Measurements from ENCODE around the gene CELSR3.

Gene CELSR3, protein sequence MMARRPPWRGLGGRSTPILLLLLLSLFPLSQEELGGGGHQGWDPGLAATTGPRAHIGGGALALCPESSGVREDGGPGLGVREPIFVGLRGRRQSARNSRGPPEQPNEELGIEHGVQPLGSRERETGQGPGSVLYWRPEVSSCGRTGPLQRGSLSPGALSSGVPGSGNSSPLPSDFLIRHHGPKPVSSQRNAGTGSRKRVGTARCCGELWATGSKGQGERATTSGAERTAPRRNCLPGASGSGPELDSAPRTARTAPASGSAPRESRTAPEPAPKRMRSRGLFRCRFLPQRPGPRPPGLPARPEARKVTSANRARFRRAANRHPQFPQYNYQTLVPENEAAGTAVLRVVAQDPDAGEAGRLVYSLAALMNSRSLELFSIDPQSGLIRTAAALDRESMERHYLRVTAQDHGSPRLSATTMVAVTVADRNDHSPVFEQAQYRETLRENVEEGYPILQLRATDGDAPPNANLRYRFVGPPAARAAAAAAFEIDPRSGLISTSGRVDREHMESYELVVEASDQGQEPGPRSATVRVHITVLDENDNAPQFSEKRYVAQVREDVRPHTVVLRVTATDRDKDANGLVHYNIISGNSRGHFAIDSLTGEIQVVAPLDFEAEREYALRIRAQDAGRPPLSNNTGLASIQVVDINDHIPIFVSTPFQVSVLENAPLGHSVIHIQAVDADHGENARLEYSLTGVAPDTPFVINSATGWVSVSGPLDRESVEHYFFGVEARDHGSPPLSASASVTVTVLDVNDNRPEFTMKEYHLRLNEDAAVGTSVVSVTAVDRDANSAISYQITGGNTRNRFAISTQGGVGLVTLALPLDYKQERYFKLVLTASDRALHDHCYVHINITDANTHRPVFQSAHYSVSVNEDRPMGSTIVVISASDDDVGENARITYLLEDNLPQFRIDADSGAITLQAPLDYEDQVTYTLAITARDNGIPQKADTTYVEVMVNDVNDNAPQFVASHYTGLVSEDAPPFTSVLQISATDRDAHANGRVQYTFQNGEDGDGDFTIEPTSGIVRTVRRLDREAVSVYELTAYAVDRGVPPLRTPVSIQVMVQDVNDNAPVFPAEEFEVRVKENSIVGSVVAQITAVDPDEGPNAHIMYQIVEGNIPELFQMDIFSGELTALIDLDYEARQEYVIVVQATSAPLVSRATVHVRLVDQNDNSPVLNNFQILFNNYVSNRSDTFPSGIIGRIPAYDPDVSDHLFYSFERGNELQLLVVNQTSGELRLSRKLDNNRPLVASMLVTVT (N-terminal part only)

DNA sequence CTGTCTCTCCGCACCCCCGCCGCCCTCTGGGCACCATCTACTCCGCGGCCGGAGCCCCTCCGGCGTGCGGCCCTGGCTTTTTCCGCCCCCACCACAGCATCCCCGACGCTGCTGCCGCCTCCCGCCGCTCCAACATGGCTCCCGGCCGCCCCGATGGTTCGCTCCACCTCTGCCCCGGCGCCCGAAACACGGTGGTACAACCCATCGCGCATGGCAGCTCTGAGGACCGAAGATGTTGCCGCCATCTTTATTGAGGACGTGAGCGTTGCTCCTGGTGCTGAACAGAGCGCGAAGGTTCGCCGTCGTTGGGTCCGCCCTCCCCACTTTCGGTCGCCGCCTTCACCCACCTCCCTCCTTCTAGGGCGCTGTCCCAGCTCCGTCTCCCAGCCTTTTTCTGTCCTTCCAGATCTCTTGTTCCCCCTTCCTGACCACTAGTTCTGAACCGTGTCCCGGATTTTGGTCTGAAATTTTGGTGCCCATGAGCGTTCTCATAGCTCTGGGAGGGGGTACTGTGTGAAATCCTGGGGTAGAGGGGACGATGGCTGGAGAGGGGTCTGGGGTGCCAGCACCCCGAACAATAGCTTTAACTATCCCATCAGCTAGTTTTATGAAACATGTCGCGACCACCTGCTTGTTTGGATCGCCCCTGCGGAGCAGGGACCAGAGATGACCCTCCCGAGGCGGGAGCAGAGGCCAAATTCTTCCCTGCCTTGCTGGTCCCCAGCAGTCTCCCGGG lies at the start of gene CELSR3:
CELSR3 (minus strand) TSS at position 134 of the 736 bp plus-strand sequence. CDS start 252 bp downstream, outside the sequence.
- POLR2A ChIA-PET, result interaction anchor here (0.6 to 2.4 kb wide), 5 partner anchors 9 to 259 kb away, joined by 3 to 25 read pairs (median 4); partner anchors contain the start of gene SLC26A6
- peak; percentile 36 for DNase-seq (ENCODE audit: low read depth, low spot score)
- TF ChIP-seq, protein P1, sequence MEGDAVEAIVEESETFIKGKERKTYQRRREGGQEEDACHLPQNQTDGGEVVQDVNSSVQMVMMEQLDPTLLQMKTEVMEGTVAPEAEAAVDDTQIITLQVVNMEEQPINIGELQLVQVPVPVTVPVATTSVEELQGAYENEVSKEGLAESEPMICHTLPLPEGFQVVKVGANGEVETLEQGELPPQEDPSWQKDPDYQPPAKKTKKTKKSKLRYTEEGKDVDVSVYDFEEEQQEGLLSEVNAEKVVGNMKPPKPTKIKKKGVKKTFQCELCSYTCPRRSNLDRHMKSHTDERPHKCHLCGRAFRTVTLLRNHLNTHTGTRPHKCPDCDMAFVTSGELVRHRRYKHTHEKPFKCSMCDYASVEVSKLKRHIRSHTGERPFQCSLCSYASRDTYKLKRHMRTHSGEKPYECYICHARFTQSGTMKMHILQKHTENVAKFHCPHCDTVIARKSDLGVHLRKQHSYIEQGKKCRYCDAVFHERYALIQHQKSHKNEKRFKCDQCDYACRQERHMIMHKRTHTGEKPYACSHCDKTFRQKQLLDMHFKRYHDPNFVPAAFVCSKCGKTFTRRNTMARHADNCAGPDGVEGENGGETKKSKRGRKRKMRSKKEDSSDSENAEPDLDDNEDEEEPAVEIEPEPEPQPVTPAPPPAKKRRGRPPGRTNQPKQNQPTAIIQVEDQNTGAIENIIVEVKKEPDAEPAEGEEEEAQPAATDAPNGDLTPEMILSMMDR (IDR thresholded peaks at IDR 0.05; ENCODE audit: insufficient read depth, low read length, missing control alignments), result no peak
- CTCF ChIA-PET, result interaction anchor here (1.0 to 5.6 kb wide), 12 partner anchors 10 to 199 kb away, joined by 3 to 37 read pairs (median 4); partner anchors contain the start of genes NCKIPSD and SLC26A6
- peak within 1 kb of the TSS; percentile 70 for H3K4me3 ChIP-seq (ENCODE audit: low read depth, low read length)

DNA sequence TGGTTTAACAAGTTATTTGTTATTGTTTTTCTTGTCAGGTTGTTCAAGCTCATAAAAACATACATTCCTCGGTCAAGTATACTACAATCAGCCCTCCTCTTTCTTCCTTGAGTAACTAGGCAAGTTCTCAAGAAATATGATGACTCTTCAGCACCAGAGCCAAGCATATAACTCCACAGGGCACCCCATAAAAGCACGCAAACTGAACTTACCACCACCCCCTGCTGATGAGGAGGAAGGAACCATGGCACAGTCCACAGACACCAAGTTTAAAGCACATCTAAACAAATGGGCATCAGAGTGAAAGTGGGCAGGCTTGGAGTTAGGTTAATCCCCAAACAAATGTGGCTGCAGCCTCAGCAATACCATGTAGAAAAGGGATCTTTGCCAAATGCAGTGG lies 49.0 kb upstream of the CELSR3 start:
- no peak for DNase-seq (ENCODE audit: low read depth, low spot score)
- POLR2A ChIA-PET, result no interaction called here
- H3K4me3 ChIP-seq (ENCODE audit: low read depth, low read length), result no peak overlapping the region
- TF ChIP-seq, protein P1 (IDR thresholded peaks at IDR 0.05; ENCODE audit: insufficient read depth, low read length, missing control alignments), result no peak
- CTCF ChIA-PET, result interaction anchor here (1.2 to 2.7 kb wide), 2 partner anchors 25 to 28 kb away, joined by 5 to 9 read pairs; partner anchors contain the start of gene NCKIPSD

DNA sequence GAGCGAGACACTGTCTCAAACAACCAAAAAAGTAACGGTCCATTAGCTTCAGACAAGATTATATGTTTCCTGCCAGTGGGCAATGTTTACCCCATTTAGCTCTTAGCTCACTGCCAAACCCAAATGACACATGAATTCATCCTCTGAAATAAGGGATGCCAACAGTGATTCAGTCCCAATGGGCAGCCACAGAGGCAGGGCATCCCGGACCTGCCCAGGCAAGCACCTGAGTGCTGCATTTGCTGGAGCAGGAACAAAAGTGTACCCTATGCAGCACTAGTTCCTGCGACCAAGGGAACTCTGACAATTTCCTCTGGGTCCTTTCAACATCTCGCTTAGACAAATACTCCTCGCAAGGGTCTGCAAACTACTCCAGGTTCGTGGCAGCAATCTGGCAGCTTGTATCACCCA lies 46.4 kb upstream of the CELSR3 start:
- ChIA-PET CTCF (interaction anchor here (1.1 to 2.7 kb wide), 4 partner anchors 8 to 31 kb away, joined by 4 to 10 read pairs (median 8); partner anchors contain the start of gene IP6K2), POLR2A (interaction anchor here (0.6 to 0.8 kb wide), 2 partner anchors 8 to 287 kb away, joined by 3 to 5 read pairs; partner anchors contain the start of gene IP6K2)
- no peak overlapping the region for H3K4me3 ChIP-seq (ENCODE audit: low read depth, low read length)
- TF ChIP-seq, protein P1 (IDR thresholded peaks at IDR 0.05; ENCODE audit: insufficient read depth, low read length, missing control alignments), result no peak
- no peak for DNase-seq (ENCODE audit: low read depth, low spot score)

DNA sequence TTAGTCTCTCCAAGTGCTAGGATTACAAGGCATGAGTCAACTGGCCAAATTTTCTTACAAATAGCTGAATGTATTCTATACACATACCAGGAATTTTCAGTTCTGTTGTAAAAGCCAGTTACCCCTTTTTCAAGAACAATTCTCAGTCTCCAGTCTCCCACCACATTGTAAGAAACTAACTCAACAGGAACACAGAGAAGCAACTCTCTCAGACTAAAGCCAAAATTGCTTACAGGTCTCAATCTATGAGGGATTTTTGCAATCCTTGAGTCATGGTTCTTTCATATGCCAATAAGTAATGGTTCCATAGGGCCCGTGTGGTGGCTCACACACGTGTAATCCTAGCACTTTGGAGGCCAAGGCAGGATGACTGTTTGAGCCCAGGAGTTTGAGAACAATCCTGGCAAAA lies 45.8 kb upstream of the CELSR3 start:
- CTCF ChIA-PET, result interaction anchor here (0.8 to 2.1 kb wide), 4 partner anchors 8 to 31 kb away, joined by 3 to 10 read pairs (median 4); partner anchors contain the start of gene IP6K2
- H3K4me3 ChIP-seq (ENCODE audit: low read depth, low read length), result no peak overlapping the region
- TF ChIP-seq, protein P1 (IDR thresholded peaks at IDR 0.05; ENCODE audit: insufficient read depth, low read length, missing control alignments), result no peak
- no peak for DNase-seq (ENCODE audit: low read depth, low spot score)
- POLR2A ChIA-PET, result interaction anchor here (0.6 to 1.5 kb wide), 3 partner anchors 9 to 287 kb away, joined by 3 to 5 read pairs (median 3); partner anchors contain the start of gene IP6K2

DNA sequence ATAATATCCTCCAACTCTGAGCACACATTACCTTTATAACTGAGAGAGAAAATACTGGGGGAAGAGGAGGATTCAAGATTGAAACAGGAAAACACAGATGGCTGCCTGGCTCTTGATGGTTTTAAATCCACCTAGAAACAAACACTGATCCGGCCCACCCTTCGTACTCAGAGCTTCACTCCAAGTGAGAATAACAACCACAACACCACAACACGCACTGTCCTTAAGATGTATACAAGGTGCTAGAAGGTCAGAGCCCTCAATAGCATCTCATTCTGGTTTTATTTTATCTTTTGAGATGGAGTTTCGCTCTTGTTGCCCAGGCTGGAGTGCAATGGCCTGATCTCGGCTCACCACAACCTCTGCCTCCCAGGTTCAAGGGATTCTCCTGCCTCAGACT lies 44.5 kb upstream of the CELSR3 start:
- no peak for DNase-seq (ENCODE audit: low read depth, low spot score)
- TF ChIP-seq, protein P1 (IDR thresholded peaks at IDR 0.05; ENCODE audit: insufficient read depth, low read length, missing control alignments), result no peak
- ChIA-PET POLR2A (interaction anchor here (1.5 kb wide), 1 partner anchor 10 kb away, joined by 3 read pairs; no protein-coding TSS in a partner anchor), CTCF (interaction anchor here (0.7 to 2.1 kb wide), 2 partner anchors 21 to 23 kb away, joined by 3 to 10 read pairs; no protein-coding TSS in a partner anchor)
- H3K4me3 ChIP-seq (ENCODE audit: low read depth, low read length), result no peak overlapping the region

All from AG04449 (cell line).